ENCODE measurements around the gene ACTA1. TPM values are rescaled to one million over a fixed set of nuclear protein-coding genes. Genes with fewer than 3 reads are reported as not detected.

Gene ACTA1
- total RNA-seq, 1 experiment from 2014 or later, result 0.80 TPM

- intact Hi-C loops (cut with micrococcal nuclease), result no loop called here
- Histone ChIP-seq H3K9me3 (ENCODE audit: low read length) (no peaks in the 10 kb centered on the region), H2AFZ (ENCODE audit: low read length) (no peak overlapping the region), H3K9ac (ENCODE audit: low read length) (no peak overlapping the region), H3K36me3 (ENCODE audit: low read depth, low read length) (no peaks in the 10 kb centered on the region), H4K20me1 (ENCODE audit: low read length) (no peaks in the 10 kb centered on the region), H3K4me2 (ENCODE audit: low read length) (no peak overlapping the region), H3F3A (ENCODE audit: low read length, unreplicated experiment) (no peaks in the 10 kb centered on the region), H3K4me1 (ENCODE audit: insufficient read depth, low read length) (peaks cover 8% of the 10 kb centered on the region), H3K27me3 (ENCODE audit: low read length) (no peaks in the 10 kb centered on the region), H3K4me3 (ENCODE audit: low read length) (no peak overlapping the region), H3K27ac (ENCODE audit: low read length) (no peak overlapping the region), H3K79me2 (ENCODE audit: low read length) (no peaks in the 10 kb centered on the region), H3K9me2 (replicated peaks; ENCODE audit: low read length) (no peaks in the 10 kb centered on the region)
- BruUV-seq (replicated peaks), result no TSS peak
- ATAC-seq (no peak), DNase-seq (no peak)
- no peak for TF ChIP-seq EZH2phosphoT487 (IDR thresholded peaks at IDR 0.05; ENCODE audit: borderline replicate concordance, low read length)
- TF ChIP-seq EZH2 (IDR thresholded peaks at IDR 0.05; ENCODE audit: low read length, unreplicated experiment), result no peak
- no peak for TF ChIP-seq CTCF (conservative IDR thresholded peaks at IDR 0.05; ENCODE audit: low read depth, low read length)
- ChIA-PET POLR2A (ENCODE audit: unreplicated experiment) (no interaction called here), CTCF (no interaction called here)
These were observed 24.1 kb downstream of the ACTA1 start for GRCh38 chr1:229409616-229410369.

GRCh38 chr1:229408458-229409037, 25.3 kb downstream of the ACTA1 start:
- no peaks in the 10 kb centered on the region for H3K36me3 ChIP-seq (ENCODE audit: low read depth, low read length)
- H3K4me1 ChIP-seq (ENCODE audit: insufficient read depth, low read length), result peaks cover 8% of the 10 kb centered on the region
- no peaks in the 10 kb centered on the region for H3K79me2 ChIP-seq (ENCODE audit: low read length)
- no peak for ATAC-seq
- H3K9me2 ChIP-seq (replicated peaks; ENCODE audit: low read length), result no peaks in the 10 kb centered on the region
- CTCF ChIA-PET, result interaction anchor here (0.6 kb wide), 1 partner anchor 35 kb away, joined by 5 read pairs; no protein-coding TSS in a partner anchor
- TF ChIP-seq EZH2 (IDR thresholded peaks at IDR 0.05; ENCODE audit: low read length, unreplicated experiment) (no peak), CTCF (conservative IDR thresholded peaks at IDR 0.05; ENCODE audit: low read depth, low read length) (no peak), EZH2phosphoT487 (IDR thresholded peaks at IDR 0.05; ENCODE audit: borderline replicate concordance, low read length) (no peak)
- H3K27ac ChIP-seq (ENCODE audit: low read length), result no peak overlapping the region
- H3K4me3 ChIP-seq (ENCODE audit: low read length), result no peak overlapping the region
- BruUV-seq (replicated peaks), result no TSS peak
- H3F3A ChIP-seq (ENCODE audit: low read length, unreplicated experiment), result no peaks in the 10 kb centered on the region
- H2AFZ ChIP-seq (ENCODE audit: low read length), result no peak overlapping the region
- H3K27me3 ChIP-seq (ENCODE audit: low read length), result no peaks in the 10 kb centered on the region
- H3K9ac ChIP-seq (ENCODE audit: low read length), result no peak overlapping the region
- no peaks in the 10 kb centered on the region for H3K9me3 ChIP-seq (ENCODE audit: low read length)
- peak; percentile 37 for DNase-seq
- no peaks in the 10 kb centered on the region for H4K20me1 ChIP-seq (ENCODE audit: low read length)
- POLR2A ChIA-PET (ENCODE audit: unreplicated experiment), result no interaction called here
- H3K4me2 ChIP-seq (ENCODE audit: low read length), result no peak overlapping the region
- intact Hi-C loops (cut with micrococcal nuclease), result no loop called here
